CD4-positive, alpha-beta T cell treated with Interleukin-10 for 1 hour (primary cell): ENCODE data around the gene PUSL1.
A peak's percentile ranks its signal among the peaks of the same experiment; 100 is the strongest.

Experiments used
- DNase-seq: peaks from one replicate; pipeline ENCODE4 v3.0.0-alpha.2; 2020

The PUSL1 gene

GRCh38 chr1:1342061-1342562, 33.7 kb downstream of the PUSL1 start:
- DNase-seq, result no peak

- DNase-seq, result no peak
Observed at GRCh38 chr1:1342584-1343115, 34.3 kb downstream of the PUSL1 start.

DNA sequence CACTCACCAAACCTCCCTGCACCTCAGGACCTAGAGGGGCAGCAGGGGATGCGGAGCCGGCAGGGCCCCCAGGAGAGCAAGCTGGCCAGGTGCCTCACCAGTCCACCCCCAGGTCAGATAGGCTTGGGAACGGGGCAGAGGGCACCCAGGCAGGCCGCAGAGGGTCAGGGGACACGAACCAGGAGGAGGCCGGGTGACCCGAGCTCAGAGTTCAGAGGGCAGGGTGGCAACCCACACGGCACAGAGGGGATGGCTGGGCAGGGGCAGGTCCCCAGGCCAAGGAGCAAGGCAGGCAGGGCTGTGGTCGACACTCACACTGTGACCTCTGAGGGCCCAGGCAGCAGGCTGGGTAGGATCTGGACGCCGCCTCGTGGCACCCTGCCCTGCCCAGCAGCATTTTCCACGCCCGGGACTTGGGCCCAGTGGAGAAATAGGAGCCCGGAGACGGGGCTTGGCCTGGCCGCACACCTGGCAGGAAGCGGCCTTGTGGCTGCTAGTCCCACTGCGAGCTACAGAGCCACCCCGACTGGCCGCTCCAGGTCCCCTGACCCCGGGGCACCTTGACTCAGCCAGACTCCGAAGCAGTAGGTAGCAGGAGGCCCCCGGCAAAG, 35.5 kb downstream of the PUSL1 start:
- DNase-seq, result no peak

DNA sequence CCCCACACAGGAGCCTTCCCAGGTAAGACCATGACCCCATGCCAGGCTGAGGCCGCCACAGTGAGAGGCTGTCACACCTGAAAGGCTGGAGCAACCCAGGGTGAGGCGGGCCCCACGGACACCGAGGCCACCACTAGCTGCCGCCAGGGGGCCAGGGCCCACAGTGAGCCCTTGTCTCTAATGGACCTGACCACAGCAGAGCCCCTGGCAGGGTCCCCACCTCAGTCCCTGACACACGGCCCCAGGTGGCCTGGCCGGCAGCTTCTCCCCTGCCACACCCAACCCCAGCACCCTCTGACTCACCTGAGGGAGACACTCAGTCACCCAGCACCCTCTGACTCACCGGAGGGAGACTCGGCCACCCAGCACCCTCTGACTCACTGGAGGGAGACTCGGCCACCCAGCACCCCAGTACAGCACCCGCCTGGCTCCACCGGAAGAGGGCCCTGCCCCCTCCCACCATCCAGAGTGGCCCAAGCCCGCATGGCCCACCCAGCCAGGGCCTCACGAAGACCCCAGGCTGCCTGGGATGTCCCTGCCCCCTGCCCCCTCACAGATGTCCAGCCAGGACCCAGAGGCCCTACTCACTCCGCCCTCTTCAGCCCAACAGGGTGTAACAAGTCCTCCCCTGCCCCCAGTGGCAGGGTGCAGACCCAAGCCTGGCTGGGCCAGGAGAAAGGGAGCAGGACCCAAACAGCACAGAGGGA, 36.4 kb downstream of the PUSL1 start:
- no peak for DNase-seq

DNA sequence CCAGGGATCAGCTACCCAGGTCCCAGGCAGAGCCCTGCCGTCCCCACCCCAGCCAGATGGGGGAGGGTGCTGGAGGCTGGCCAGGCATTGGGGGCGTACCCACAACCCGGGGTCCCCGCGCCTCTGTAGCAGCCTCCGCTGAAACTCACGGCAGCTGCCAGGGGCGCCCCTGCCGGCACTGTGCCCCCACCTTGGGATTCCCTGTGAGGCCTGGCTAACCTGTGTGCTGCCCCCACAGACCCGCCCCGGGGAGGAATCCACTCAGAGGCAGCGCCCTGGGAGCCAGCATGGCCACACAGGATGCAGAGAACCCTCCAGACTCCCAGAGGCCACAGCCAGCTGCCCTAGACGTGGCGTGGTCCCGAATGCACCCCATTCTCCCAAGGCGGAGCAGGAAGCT, 37.0 kb downstream of the PUSL1 start:
- no peak for DNase-seq

DNA sequence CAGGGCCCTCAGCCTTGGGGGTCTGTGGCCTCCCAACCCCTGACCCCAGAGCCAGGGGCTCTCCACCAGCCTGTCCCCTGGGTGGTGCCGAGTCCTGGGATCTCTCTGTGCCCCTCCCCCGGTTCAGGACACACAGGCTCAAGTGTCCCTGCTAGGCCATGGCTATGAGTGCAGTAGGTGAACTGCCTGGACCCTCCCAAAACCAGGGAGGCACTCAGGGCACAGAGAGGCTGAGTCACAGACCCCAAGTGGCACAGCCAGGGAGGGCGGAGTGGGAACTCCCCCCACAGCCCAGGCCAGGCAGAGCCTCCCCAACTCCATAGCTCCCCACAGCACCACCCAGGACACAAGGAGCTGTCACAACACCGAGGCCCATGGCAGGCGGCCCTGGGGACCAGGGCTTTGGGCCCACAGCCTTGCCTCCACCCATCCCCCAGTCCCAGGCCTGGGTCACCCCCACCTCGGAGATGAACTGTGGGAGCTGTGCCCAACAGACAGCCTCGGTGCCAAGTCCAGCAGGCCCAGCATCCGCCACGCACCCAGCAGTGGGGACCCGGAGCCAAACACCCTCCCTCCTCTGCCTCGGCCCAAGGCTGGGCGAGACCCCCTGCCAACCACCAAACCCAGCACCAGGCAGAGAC, 37.6 kb downstream of the PUSL1 start:
- no peak for DNase-seq

DNA sequence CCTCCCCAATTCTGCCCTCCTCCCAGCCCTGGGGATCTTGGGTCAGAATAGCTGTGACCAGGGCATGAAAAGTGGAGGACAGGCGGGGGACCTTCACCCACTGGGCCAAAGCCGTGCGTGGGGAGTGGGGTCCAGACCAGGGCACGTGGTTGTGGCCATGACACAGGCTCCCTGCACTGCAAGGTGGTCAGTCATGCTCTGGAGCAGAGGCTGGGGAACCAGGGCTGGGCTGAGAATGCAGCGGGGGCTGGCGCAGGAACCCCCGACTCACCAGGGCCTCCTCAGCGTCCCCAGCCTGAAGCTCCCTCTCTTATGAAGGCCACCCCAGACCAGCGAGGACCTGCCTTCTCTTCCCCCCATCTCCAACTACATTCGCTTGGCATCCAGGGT, 38.1 kb downstream of the PUSL1 start:
- DNase-seq, result no peak

DNA sequence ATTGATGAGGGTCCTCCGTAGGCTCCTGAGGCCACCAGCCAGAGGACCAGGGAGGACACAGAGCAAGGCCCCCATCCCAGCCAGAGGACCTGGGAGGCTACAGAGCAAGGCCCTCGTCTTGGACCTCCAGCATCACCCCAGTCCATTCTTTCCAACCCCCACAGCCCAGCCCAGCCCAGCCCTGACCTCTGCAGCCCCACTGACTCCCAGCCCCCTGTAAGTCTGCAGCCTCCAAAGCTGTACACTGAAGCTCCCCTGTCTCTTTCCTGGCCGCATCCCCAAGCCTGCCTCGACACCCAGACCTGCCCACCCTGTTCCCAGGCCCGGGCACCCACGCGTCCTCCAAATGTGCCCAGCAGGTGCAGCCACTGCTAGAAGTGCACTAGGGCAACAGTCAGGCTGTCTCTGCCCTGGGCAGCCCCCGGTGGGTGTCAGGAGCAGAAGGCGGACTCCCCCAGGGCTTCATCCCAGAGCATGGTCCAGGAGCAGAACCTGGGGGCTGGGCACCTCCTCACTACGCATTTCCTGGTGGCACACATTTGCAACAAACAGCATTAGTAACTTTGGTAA, 38.7 kb downstream of the PUSL1 start:
- DNase-seq, result no peak

DNA sequence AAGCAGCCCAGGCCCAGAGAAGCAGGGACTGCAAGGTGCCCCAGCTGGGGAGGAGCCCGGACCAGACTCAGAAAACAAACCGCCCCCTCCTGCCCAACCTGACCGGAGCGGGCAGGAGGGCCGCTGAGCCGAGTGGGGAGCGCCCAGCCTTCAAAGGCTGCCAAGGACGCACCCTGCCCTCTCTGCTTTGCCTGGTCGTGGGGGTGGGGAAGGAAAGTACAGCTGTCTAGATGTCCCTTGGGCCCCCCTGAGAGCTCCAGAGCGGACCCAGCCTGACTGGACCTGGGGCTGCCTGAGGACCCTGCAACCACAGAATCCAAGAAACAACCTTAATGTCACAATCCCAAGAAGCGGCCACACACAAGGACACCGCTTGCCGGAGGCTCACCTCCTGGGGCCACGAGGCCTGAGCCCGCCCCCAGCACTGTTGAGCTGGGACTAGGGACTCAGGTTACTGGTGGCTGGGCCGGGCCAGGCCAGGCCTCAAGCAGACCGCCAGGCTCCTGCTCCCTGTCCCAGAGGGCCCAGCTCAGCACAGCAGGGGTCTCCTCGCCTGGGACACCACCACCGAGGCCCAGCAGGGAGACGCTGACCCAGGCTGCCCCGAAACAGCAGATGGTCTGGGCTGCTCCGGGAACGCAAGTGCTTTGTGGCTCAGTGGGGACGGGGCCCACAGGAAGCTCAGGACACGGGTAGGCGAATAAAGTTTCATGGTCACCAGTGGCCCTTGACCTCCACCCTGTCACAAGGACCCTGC, 39.4 kb downstream of the PUSL1 start:
- DNase-seq, result no peak

- no peak for DNase-seq
Observed at GRCh38 chr1:1348420-1349255, 40.2 kb downstream of the PUSL1 start.

DNA sequence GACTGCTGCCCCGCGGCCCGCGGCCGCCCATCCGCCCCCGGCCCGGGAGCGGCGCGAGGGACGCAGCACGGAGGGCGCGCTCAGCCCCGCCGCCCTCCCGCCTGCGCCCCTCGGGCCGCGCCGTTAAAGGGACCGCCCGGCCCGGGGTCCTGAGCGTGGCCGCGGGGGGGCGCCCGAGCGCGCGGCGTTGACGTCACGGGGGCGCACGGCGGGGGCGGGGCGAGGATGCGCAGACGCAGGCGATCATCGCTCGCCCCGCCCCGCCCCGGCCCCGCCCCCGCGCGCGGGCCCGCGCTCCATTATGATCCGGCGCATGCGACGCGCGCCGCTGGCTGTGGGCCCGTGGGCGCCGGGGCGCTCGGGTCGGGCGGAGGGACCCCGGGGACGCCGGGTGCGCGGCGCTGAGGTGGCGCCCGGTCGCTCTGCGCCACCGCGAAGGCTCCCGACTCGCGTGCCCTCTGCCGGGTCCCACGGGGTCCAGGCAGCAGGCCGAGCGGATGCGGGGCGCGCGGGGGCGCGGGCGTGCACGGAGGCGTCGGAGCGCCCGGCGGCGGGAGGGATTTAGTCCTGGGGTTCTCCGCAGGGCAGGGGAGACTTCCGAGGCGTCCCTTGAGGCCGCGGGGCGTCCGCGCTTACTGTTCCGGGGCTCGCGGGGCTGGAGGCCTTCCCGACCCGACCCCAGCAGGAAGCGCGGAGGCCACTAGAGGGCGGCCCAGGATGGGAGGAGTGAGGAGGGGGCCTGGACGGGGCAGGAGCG, 41.0 kb downstream of the PUSL1 start, which contains the start of gene DVL1:
DVL1 (minus strand) TSS at position 163 of the 757 bp plus-strand sequence. CDS start 353 bp downstream, outside the sequence.
- peak; percentile 73 for DNase-seq

- no peak for DNase-seq
Observed at GRCh38 chr1:1351511-1352427, 43.4 kb downstream of the PUSL1 start.

- DNase-seq, result no peak
Observed at GRCh38 chr1:1352786-1353388, 44.5 kb downstream of the PUSL1 start.

GRCh38 chr1:1353389-1354151, 45.2 kb downstream of the PUSL1 start:
- DNase-seq, result no peak

- peak; percentile 25 for DNase-seq
Observed at GRCh38 chr1:1354271-1355247, 46.2 kb downstream of the PUSL1 start.

DNA sequence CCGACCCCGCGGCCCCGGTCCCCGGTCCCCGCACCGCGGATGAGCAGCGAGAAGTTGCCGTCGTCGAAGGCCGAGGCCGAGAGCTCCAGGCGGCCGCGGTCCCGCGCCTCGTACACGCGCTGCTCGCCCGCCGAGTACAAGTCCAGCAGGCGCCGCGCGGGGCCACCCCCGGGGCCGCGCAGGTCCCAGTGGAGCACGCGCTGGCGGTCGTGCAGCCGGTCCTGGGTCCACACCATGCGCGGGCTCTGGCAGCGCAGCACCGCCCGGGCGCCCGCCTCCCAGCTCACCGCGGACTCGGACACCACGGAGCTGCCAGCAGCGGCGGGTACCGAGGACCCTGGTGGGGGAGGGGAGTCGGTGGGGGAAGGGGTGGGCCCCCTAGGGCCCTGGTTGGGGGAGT, 47.0 kb downstream of the PUSL1 start:
- DNase-seq, result no peak

- DNase-seq, result no peak
Observed at GRCh38 chr1:1356166-1356795, 47.9 kb downstream of the PUSL1 start.
